GM19372 (cell line): ENCODE data around the gene ZNF292.
"Not testable (repeated sequence)": the region's sequence is repeated elsewhere in the genome, so short reads cannot be mapped to it uniquely, and the experiment has no call there.

Experiments
- ATAC-seq: cut with Tn5 transposase; IDR thresholded peaks from one replicate; pipeline ENCODE4 v1.9.1; 2021; ENCODE audit warnings: mild to moderate bottlenecking, low read depth, moderate library complexity; ENCODE audit not compliant: unreplicated experiment

ZNF292 gene

GRCh38 chr6:87209812-87210211 lies 54.4 kb downstream of the ZNF292 start:
- ATAC-seq = no peak

GRCh38 chr6:87210979-87211378 lies 55.6 kb downstream of the ZNF292 start:
- ATAC-seq = peak; percentile 97

GRCh38 chr6:87212596-87212995 lies 57.2 kb downstream of the ZNF292 start:
- no peak for ATAC-seq

GRCh38 chr6:87213364-87213763 lies 58.0 kb downstream of the ZNF292 start:
- no peak for ATAC-seq

GRCh38 chr6:87214831-87215230 lies 59.5 kb downstream of the ZNF292 start:
- no peak for ATAC-seq

GRCh38 chr6:87220997-87221396 lies 65.6 kb downstream of the ZNF292 start:
- ATAC-seq = no peak

- no peak for ATAC-seq
Observed at GRCh38 chr6:87222676-87223075, 67.3 kb downstream of the ZNF292 start.

- ATAC-seq = no peak
Observed at GRCh38 chr6:87224971-87225370, 69.6 kb downstream of the ZNF292 start.

GRCh38 chr6:87225511-87225910 lies 70.1 kb downstream of the ZNF292 start:
- no peak for ATAC-seq

- ATAC-seq = no peak
Observed at GRCh38 chr6:87225937-87226336, 70.6 kb downstream of the ZNF292 start.

GRCh38 chr6:87230801-87231200 lies 75.4 kb downstream of the ZNF292 start:
- ATAC-seq = no peak

- ATAC-seq = no peak
Observed at GRCh38 chr6:87237804-87238203, 82.4 kb downstream of the ZNF292 start.

- ATAC-seq = not testable (repeated sequence)
Observed at GRCh38 chr6:87239098-87239635, 83.8 kb downstream of the ZNF292 start.

GRCh38 chr6:87241304-87241703 lies 85.9 kb downstream of the ZNF292 start:
- ATAC-seq = no peak

GRCh38 chr6:87242311-87242710 lies 86.9 kb downstream of the ZNF292 start:
- no peak for ATAC-seq

- ATAC-seq = no peak
Observed at GRCh38 chr6:87243812-87244211, 88.4 kb downstream of the ZNF292 start.

- ATAC-seq = no peak
Observed at GRCh38 chr6:87244380-87244779, 89.0 kb downstream of the ZNF292 start.

GRCh38 chr6:87250019-87250418 lies 94.7 kb downstream of the ZNF292 start:
- ATAC-seq = no peak

GRCh38 chr6:87251225-87251624 lies 95.9 kb downstream of the ZNF292 start:
- no peak for ATAC-seq

GRCh38 chr6:87251725-87252124 lies 96.4 kb downstream of the ZNF292 start:
- no peak for ATAC-seq

GRCh38 chr6:87257046-87257445 lies 101.7 kb downstream of the ZNF292 start:
- no peak for ATAC-seq

- ATAC-seq = no peak
Observed at GRCh38 chr6:87257565-87257964, 102.2 kb downstream of the ZNF292 start.

GRCh38 chr6:87257975-87258374 lies 102.6 kb downstream of the ZNF292 start:
- ATAC-seq = no peak
